ENCODE measurements around the gene PI4KB.
"Not testable (repeated sequence)": the region's sequence is repeated elsewhere in the genome, so short reads cannot be mapped to it uniquely, and the experiment has no call there.

PI4KB gene

GRCh38 chr1:151281225-151281968, 45.8 kb downstream of the PI4KB start:
- DNase-seq (ENCODE audit: low read depth), result peak; percentile 97

GRCh38 chr1:151277249-151277648, 50.0 kb downstream of the PI4KB start:
- DNase-seq (ENCODE audit: low read depth), result no peak

- not testable (repeated sequence) for DNase-seq (ENCODE audit: low read depth)
Observed at GRCh38 chr1:151275341-151275740, 51.9 kb downstream of the PI4KB start.

- DNase-seq (ENCODE audit: low read depth), result no peak
Observed at GRCh38 chr1:151273924-151274466, 53.2 kb downstream of the PI4KB start.

GRCh38 chr1:151267760-151268159, 59.5 kb downstream of the PI4KB start:
- peak; percentile 51 for DNase-seq (ENCODE audit: low read depth)

- DNase-seq (ENCODE audit: low read depth), result no peak
Observed at GRCh38 chr1:151266821-151267220, 60.4 kb downstream of the PI4KB start.

GRCh38 chr1:151266315-151266714, 60.9 kb downstream of the PI4KB start:
- no peak for DNase-seq (ENCODE audit: low read depth)

GRCh38 chr1:151265446-151266236, 61.6 kb downstream of the PI4KB start:
- no peak for DNase-seq (ENCODE audit: low read depth)

GRCh38 chr1:151259351-151259750, 67.9 kb downstream of the PI4KB start:
- no peak for DNase-seq (ENCODE audit: low read depth)

GRCh38 chr1:151255381-151255780, 71.8 kb downstream of the PI4KB start:
- peak; percentile 52 for DNase-seq (ENCODE audit: low read depth)

GRCh38 chr1:151254217-151255213, 72.7 kb downstream of the PI4KB start, which contains the start of gene PSMD4:
PSMD4 (plus strand) TSS chr1:151254734; CDS start chr1:151254783, 49 bp downstream.
- DNase-seq (ENCODE audit: low read depth), result peak; percentile 97

GRCh38 chr1:151251656-151252470, 75.4 kb downstream of the PI4KB start:
- peak; percentile 80 for DNase-seq (ENCODE audit: low read depth)

GRCh38 chr1:151246786-151247185, 80.4 kb downstream of the PI4KB start:
- no peak for DNase-seq (ENCODE audit: low read depth)

GRCh38 chr1:151243683-151244216, 83.5 kb downstream of the PI4KB start:
- DNase-seq (ENCODE audit: low read depth), result no peak

GRCh38 chr1:151242442-151242841, 84.8 kb downstream of the PI4KB start:
- no peak for DNase-seq (ENCODE audit: low read depth)
